GM12878 (cell line): ENCODE results near the gene APBB3.

Experiments used
- ATF3 ChIP-seq: IDR thresholded peaks from 2 replicates; pipeline ENCODE4 v1.6.1; 2011; ENCODE audit warnings: low read depth, mild to moderate bottlenecking, low read length, moderate library complexity, borderline replicate concordance; ENCODE audit errors: extremely low read depth
- BRCA1 ChIP-seq: IDR thresholded peaks from 2 replicates; pipeline ENCODE4 v1.6.1; 2011; ENCODE audit warnings: low read depth, low read length, improper control_type of control experiment
- CBX3 ChIP-seq: fragments of 200-600 bp; sonication (generic); IDR thresholded peaks from 2 replicates; pipeline ENCODE4 v1.6.1; 2016; ENCODE audit warnings: low read depth, borderline replicate concordance
- EP300 ChIP-seq, 2 experiments: fragments of 150-350 bp in 1 of 2; IDR thresholded peaks; 2 replicates each; pipeline ENCODE4 v1.6.1; 2011 to 2012; ENCODE audit warnings: low read depth in 2 of 2, low read length in 2 of 2, borderline replicate concordance in 1 of 2, improper control_type of control experiment in 1 of 2, inconsistent platforms in 1 of 2; ENCODE audit not compliant: control insufficient read depth in 1 of 2
- ETV6 ChIP-seq, 2 experiments: fragments of 450-650 bp in 1 of 2; IDR thresholded peaks in 1 of 2; conservative IDR thresholded peaks in 1 of 2; 2 replicates each; pipeline ENCODE4 v1.6.1; 2014; ENCODE audit warnings: antibody characterized with exemption in 1 of 2, borderline replicate concordance in 1 of 2, low read depth in 1 of 2, mild to moderate bottlenecking in 1 of 2, moderate library complexity in 1 of 2
- KAT2A ChIP-seq: conservative IDR thresholded peaks from 2 replicates; pipeline ENCODE4 v1.6.1; 2011; ENCODE audit warnings: low read depth, low read length; ENCODE audit not compliant: control insufficient read depth
- KLF5 ChIP-seq: fragments of 450-650 bp; IDR thresholded peaks from 2 replicates; pipeline ENCODE4 v1.6.1; 2014; ENCODE audit warnings: mild to moderate bottlenecking; ENCODE audit not compliant: partially characterized antibody
- POLR2A ChIP-seq: IDR thresholded peaks from 2 replicates; pipeline ENCODE4 v1.6.1; 2011; ENCODE audit warnings: low read depth, mild to moderate bottlenecking, low read length
- POLR2AphosphoS5 ChIP-seq: IDR thresholded peaks from 2 replicates; pipeline ENCODE4 v1.6.1; 2011; ENCODE audit warnings: mild to moderate bottlenecking, low read length, inconsistent platforms
- RAD51 ChIP-seq: fragments of 450-650 bp; IDR thresholded peaks from 2 replicates; pipeline ENCODE4 v1.6.1; 2016; ENCODE audit warnings: moderate library complexity, mild to moderate bottlenecking, inconsistent platforms
- TF ChIP-seq, protein P1 (sequence below), 3 experiments: IDR thresholded peaks in 2 of 3; conservative IDR thresholded peaks in 1 of 3; 2 replicates each; pipeline ENCODE4 v1.5.1; 2011; ENCODE audit warnings: low read depth in 3 of 3, low read length in 3 of 3, mild to moderate bottlenecking in 3 of 3, control low read depth in 2 of 3, moderate library complexity in 2 of 3, inconsistent platforms in 1 of 3, mixed read lengths in 1 of 3; ENCODE audit not compliant: control insufficient read depth in 2 of 3, insufficient read depth in 1 of 3; ENCODE audit errors: extremely low read depth in 1 of 3

- TF ChIP-seq RAD51 = no peak
- TF ChIP-seq, protein P1, sequence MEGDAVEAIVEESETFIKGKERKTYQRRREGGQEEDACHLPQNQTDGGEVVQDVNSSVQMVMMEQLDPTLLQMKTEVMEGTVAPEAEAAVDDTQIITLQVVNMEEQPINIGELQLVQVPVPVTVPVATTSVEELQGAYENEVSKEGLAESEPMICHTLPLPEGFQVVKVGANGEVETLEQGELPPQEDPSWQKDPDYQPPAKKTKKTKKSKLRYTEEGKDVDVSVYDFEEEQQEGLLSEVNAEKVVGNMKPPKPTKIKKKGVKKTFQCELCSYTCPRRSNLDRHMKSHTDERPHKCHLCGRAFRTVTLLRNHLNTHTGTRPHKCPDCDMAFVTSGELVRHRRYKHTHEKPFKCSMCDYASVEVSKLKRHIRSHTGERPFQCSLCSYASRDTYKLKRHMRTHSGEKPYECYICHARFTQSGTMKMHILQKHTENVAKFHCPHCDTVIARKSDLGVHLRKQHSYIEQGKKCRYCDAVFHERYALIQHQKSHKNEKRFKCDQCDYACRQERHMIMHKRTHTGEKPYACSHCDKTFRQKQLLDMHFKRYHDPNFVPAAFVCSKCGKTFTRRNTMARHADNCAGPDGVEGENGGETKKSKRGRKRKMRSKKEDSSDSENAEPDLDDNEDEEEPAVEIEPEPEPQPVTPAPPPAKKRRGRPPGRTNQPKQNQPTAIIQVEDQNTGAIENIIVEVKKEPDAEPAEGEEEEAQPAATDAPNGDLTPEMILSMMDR (IDR thresholded peaks at IDR 0.05 in 2 of 3, conservative IDR thresholded peaks at IDR 0.05 in 1 of 3; ENCODE audit: control insufficient read depth in 2 of 3, extremely low read depth in 1 of 3, insufficient read depth in 1 of 3, low read depth in 3 of 3, low read length in 3 of 3) = no peak
- no peak for TF ChIP-seq EP300 (IDR thresholded peaks at IDR 0.05; ENCODE audit: borderline replicate concordance in 1 of 2, control insufficient read depth in 1 of 2, low read depth in 2 of 2, low read length in 2 of 2)
- TF ChIP-seq CBX3 = no peak
- TF ChIP-seq KAT2A = no peak
- no peak for TF ChIP-seq ETV6 (conservative IDR thresholded peaks at IDR 0.05 in 1 of 2, IDR thresholded peaks at IDR 0.05 in 1 of 2; ENCODE audit: borderline replicate concordance in 1 of 2, low read depth in 1 of 2)
- peak; percentile 38 for TF ChIP-seq POLR2A
- no peak for TF ChIP-seq POLR2AphosphoS5
- TF ChIP-seq ATF3 = no peak
- TF ChIP-seq KLF5 = no peak
- no peak for TF ChIP-seq BRCA1
Measured at GRCh38 chr5:140567136-140567818, 2.9 kb upstream of the APBB3 start.
